GM12875 (cell line): ENCODE data around the gene SERPINB6.
"Not testable (repeated sequence)": the region's sequence is repeated elsewhere in the genome, so short reads cannot be mapped to it uniquely, and the experiment has no call there.

ENCODE experiments used
- H3K4me3 ChIP-seq: one replicate; pipeline ENCODE4 v1.5.1; 2011; ENCODE audit warnings: low read depth, low read length, control low read depth
- TF ChIP-seq, protein P1 (sequence below): IDR thresholded peaks from 2 replicates; pipeline ENCODE4 v1.5.1; 2011; ENCODE audit warnings: low read depth, mild to moderate bottlenecking, control low read depth, inconsistent platforms, low read length, moderate library complexity, borderline replicate concordance; ENCODE audit not compliant: insufficient read depth

SERPINB6 gene

DNA sequence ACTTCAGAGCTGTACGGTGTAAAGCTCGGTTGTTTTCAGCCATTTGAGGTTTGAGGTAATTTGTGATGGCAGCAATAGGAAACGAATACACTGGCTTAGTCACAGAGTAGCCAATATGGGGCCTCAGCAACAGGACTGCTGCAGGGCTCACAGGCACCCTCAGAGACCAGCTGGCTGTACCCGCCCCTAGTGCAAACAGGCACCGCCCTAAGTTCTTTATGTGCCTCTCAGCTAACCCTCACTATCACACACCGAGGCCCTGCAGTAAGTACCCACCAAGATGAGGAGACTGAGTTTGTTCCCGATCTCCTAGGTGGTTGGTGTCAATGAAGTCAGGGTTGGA lies 57.1 kb downstream of the SERPINB6 start:
- TF ChIP-seq, protein P1, sequence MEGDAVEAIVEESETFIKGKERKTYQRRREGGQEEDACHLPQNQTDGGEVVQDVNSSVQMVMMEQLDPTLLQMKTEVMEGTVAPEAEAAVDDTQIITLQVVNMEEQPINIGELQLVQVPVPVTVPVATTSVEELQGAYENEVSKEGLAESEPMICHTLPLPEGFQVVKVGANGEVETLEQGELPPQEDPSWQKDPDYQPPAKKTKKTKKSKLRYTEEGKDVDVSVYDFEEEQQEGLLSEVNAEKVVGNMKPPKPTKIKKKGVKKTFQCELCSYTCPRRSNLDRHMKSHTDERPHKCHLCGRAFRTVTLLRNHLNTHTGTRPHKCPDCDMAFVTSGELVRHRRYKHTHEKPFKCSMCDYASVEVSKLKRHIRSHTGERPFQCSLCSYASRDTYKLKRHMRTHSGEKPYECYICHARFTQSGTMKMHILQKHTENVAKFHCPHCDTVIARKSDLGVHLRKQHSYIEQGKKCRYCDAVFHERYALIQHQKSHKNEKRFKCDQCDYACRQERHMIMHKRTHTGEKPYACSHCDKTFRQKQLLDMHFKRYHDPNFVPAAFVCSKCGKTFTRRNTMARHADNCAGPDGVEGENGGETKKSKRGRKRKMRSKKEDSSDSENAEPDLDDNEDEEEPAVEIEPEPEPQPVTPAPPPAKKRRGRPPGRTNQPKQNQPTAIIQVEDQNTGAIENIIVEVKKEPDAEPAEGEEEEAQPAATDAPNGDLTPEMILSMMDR: no peak
- no peak overlapping the region for H3K4me3 ChIP-seq

DNA sequence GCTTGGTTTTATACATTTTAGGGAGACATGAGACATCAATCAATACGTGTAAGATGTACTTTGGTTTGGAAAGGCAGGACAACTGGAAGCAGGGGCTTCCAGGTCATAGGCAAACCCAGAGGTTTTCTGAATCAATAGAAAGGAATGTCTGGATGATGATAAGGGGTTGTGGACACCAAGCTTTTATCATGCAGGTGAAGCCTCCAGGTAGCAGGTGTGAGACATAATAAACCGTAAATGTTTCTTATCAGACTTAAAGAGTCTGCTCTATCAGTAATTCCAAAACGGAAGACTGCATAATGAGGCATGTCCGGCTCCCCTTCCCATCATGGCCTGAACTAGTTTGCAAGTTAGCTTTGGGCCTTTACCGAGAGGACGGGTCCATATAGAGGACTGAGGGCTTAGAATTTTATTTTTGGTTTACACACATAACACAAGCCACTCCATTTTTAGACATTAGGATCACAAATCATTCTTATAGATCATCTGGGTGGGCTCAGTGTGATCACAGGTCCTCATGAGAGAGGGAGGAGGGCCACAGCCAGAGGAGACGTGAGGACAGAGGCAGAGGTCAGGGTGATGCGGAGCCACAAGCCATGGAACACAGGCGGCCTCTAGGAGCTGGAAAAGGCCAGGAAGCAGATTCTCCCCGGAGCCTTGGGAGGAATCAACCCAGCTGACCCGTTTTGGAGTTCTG lies 57.6 kb downstream of the SERPINB6 start:
- TF ChIP-seq, protein P1: no peak
- no peak overlapping the region for H3K4me3 ChIP-seq

DNA sequence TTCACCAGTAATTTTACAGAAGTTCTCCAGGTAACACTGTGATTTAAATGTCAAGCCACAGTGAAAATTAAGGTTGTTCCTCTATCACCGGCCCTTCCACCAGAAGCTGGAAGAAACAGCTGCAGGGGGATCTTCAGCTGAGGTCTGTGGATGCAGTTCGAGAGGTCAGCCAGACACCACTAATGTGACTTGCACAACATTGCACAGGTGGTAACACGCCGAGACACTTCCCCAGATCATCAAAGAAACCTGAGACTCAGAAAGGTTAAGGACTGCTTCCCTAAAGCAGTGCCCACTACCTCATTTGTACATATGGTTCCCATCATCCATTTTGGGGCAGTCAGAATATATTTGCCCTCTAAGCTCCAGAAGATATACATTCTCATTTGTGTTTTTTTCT lies 60.2 kb downstream of the SERPINB6 start:
- H3K4me3 ChIP-seq: no peak overlapping the region

DNA sequence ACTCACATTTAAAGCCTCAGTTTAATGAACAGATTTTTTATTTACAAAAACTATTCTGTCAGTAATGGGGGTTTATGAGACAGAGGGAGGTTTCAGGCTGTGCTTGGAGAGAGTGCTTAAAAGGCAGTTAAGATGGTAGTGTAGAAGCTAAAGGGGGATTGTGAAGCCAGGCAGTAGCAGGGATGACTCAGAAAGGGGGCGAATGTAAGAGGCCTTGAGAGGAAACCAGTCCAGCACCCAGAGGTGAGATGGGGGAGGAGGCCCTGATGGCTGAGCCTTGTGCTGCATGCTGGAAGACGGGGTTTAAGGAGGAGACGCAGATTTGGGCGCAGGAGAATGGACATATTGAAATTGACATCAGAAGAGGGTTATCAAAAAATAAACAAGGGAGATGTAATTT lies 61.6 kb downstream of the SERPINB6 start:
- TF ChIP-seq, protein P1: no peak
- no peak overlapping the region for H3K4me3 ChIP-seq

More for the DNA sequence above, 60.2 kb downstream of the SERPINB6 start:
- TF ChIP-seq, protein P1: no peak

DNA sequence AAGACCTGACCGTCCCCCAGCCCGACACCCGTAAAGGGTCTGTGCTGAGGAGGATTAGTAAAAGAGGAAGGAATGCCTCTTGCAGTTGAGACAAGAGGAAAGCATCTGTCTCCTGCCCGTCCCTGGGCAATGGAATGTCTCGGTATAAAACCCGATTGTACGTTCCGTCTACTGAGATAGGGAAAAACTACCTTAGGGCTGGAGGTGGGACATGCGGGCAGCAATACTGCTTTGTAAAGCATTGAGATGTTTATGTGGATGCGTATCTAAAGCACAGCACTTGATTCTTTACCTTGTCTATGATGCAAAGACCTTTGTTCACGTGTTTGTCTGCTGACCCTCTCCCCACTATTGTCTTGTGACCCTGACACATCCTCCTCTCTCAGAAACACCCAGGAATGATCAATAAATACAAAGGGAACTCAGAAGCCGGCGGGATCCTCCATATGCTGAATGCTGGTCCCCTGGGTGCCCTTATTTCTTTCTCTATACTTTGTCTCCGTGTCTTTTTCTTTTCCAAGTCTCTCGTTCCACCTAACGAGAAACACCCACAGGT lies 62.2 kb downstream of the SERPINB6 start:
- not testable (repeated sequence) for H3K4me3 ChIP-seq

DNA sequence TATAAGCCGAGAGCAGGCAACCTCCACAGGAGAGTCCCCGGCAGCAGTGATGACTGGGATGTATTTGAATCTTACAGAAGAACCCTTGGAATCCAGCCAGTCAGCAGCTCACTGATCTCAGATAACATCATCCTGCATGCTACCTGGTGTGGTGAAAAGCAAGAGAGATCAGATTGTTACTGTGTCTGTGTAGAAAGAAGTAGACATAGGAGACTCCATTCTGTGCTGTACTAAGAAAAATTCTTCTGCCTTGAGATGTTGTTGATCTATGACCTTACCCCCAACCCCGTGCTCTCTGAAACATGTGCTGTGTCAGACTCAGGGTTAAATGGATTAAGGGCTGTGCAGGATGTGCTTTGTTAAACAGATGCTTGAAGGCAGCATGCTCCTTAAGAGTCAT lies 62.9 kb downstream of the SERPINB6 start:
- H3K4me3 ChIP-seq: not testable (repeated sequence)

DNA sequence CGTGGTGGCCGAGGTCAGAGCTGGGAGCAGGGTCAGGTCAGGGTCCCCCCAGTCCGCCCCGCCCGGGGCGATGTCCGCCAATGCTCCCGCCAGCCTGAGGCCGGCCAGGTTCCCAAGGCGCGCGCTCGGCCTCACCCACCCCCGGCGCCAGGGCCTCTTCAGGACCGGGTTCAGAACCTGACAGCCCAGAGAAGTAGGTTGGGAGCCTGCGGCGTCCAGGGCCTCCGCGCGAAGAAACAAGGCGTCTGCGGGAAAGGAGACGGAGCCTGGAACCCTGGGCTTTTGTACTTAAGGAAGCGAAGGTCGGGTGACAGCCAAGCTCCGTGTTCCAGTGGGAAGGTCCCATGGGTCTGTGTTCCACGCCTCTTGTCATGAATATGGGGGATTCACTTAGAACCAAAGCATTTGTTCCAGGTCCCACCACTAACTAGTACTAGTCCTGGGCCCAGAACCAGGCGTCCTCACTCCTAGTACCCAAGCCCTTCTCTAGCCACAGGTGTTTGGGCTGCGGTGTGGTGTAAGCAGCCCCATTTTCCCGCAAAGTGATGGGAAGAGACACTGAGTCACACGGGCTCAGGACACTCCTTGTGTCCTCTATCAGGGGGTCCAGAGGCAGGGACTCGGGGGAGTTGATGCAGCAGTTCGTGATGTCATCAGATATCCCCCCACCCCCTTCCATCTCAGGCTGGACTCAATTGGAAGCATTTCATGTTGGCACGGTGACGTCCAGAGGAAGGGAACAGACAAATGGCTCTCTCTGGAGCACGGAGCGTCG lies 67.8 kb downstream of the SERPINB6 start:
- H3K4me3 ChIP-seq: not testable (repeated sequence)

DNA sequence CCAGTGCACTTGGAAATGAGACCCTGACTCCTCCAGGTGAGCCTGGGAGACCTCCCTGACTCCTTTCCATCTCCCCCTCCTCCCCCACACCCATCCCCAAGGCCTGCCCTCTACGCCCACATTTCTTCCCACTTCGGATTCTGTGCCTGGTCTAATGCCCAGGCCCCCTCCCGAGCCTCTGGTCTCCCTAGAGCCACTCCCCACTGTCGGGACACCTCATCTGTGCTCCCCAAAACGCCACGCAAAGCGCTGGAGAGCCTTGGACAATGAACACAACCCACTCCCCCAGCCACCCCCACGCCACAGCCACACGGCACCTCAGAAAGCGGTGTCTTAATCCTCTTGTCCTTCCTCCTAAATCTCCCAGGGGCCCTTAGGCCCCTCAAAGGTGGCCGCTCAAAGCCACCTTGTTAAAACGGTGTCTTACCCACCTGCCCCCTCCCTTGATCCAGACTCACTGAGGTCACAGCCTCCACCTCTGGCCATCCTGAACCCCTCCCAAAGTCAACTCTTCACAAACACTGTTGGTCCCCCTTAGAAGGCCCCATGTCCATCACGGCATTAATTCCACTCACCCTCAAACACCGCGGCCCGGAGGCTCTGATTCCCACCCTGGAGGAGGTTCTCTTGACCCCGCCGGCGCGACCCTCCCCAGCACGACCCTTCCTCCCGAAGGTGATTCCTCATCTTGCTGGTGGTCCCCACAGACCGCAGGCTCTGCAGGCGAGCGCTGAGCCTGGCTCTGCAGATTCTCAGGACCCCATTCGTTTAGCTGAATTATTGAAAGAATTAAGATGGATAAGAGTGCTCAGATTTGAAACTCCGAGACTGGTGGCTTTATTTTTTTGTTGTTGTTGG lies 69.5 kb downstream of the SERPINB6 start:
- not testable (repeated sequence) for H3K4me3 ChIP-seq

DNA sequence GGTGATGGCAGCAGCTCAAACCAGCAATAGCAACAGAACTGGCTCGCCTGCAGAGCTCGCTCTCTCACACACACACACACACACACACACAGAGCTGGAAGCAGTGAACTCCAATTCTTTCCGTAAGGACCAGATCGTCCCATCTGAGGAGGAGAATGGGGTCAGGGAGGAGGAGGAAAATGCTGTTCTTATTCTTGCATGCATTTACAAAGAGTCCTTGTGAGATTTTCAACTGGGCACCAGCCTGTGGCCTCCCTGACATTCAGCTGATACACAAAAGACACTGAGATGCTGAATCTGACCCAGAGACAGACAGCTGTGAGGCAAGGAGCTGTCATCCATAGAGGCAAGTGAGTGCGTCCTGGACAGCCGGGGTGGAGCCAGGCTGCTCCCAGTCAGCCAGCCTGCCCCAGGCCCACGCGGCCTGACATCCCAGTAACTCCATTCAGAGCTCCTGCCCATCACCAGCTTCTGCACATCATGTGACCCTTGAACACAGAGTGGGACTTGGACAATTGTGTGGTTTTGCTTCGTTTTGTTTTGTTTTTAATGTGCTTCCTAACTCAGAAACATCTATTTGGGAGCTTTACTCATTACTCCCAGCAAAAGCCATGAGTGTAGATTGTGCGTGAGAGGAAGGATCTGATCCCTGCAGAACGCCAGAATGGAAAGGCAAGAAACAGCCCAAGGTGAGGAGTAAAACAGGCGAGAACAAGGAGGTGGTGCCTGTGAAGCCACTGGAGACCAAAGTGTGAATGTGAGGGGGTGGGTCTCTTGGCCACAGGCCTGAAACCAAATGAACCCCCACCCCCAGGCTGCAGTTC lies 70.3 kb downstream of the SERPINB6 start:
- H3K4me3 ChIP-seq: no peak overlapping the region
- TF ChIP-seq, protein P1: no peak
